Left hindlimb (tissue), 1 donor: Measurements from ENCODE around the gene MAGOH.

Experiments
- DNase-seq: peaks from one replicate; pipeline ENCODE4 v3.0.0-alpha.2; 2018

The MAGOH gene

GRCh38 chr1:53270107-53270506 lies 31.8 kb upstream of the MAGOH start:
- no peak for DNase-seq

- no peak for DNase-seq
These were observed 29.4 kb upstream of the MAGOH start for GRCh38 chr1:53267761-53268160.

- DNase-seq, result no peak
These were observed 27.7 kb upstream of the MAGOH start for GRCh38 chr1:53266038-53266437.

GRCh38 chr1:53265581-53265980 lies 27.3 kb upstream of the MAGOH start:
- no peak for DNase-seq

GRCh38 chr1:53264048-53264447 lies 25.7 kb upstream of the MAGOH start:
- no peak for DNase-seq

GRCh38 chr1:53262000-53262399 lies 23.7 kb upstream of the MAGOH start:
- DNase-seq, result no peak

- DNase-seq, result no peak
These were observed 22.4 kb upstream of the MAGOH start for GRCh38 chr1:53260631-53261247.

GRCh38 chr1:53259932-53260331 lies 21.6 kb upstream of the MAGOH start:
- no peak for DNase-seq

GRCh38 chr1:53258216-53258615 lies 19.9 kb upstream of the MAGOH start:
- no peak for DNase-seq

GRCh38 chr1:53257454-53258081 lies 19.2 kb upstream of the MAGOH start:
- no peak for DNase-seq

- DNase-seq, result no peak
These were observed 18.5 kb upstream of the MAGOH start for GRCh38 chr1:53256511-53257453.

GRCh38 chr1:53255031-53255430 lies 16.7 kb upstream of the MAGOH start:
- no peak for DNase-seq

GRCh38 chr1:53254011-53254640 lies 15.8 kb upstream of the MAGOH start:
- DNase-seq, result no peak

GRCh38 chr1:53250325-53250724 lies 12.0 kb upstream of the MAGOH start:
- no peak for DNase-seq

GRCh38 chr1:53249706-53250105 lies 11.4 kb upstream of the MAGOH start:
- no peak for DNase-seq

- DNase-seq, result no peak
These were observed 8.2 kb upstream of the MAGOH start for GRCh38 chr1:53246261-53247134.

GRCh38 chr1:53244141-53244540 lies 5.8 kb upstream of the MAGOH start:
- no peak for DNase-seq

GRCh38 chr1:53242381-53242780 lies 4.1 kb upstream of the MAGOH start:
- no peak for DNase-seq

GRCh38 chr1:53241828-53242227 lies 3.5 kb upstream of the MAGOH start:
- DNase-seq, result no peak

- DNase-seq, result no peak
These were observed 680 bp downstream of the MAGOH start for GRCh38 chr1:53237638-53238037.

GRCh38 chr1:53220962-53221286 lies 17.4 kb downstream of the MAGOH start:
- DNase-seq, result no peak

- peak; percentile 94 for DNase-seq
These were observed 18.0 kb downstream of the MAGOH start, which contains the start of gene CZIB for GRCh38 chr1:53220171-53220961. TSS of gene CZIB (minus strand) at chr1:53220634. CDS start at chr1:53220575, 59 bp downstream.
